WTC11 (cell line): ENCODE results near the gene PRR15L. TPM values are rescaled to one million over a fixed set of nuclear protein-coding genes. Genes with fewer than 3 reads are reported as not detected.

ENCODE experiments used
- ATAC-seq: fragments of 200-7000 bp; cut with Tn5 transposase; 2 replicates; pipeline ENCODE4 v1.10.0; 2021; ENCODE audit warnings: mild to moderate bottlenecking, moderate library complexity
- CTCF ChIA-PET: fragments of 300-600 bp; sonication (Branson Sonifier 250); formaldehyde crosslinking; loops from one replicate; lab custom pipeline; 2021; ENCODE audit warnings: antibody characterized with exemption; lab: Charles Lee
- POLR2A ChIA-PET: fragments of 350-600 bp; sonication (Branson Sonifier 250); formaldehyde crosslinking; loops from one replicate; lab custom pipeline; 2021; ENCODE audit warnings: antibody characterized with exemption; lab: Charles Lee
- DNase-seq: peaks from one replicate; pipeline ENCODE4 v3.0.0; 2021; ENCODE audit warnings: low spot score
- H3K27ac Mint-ChIP-seq: 2 replicates; pipeline ENCODE4 v1.8.0; 2021; ENCODE audit warnings: mixed read lengths
- H3K27me3 Mint-ChIP-seq: 2 replicates; pipeline ENCODE4 v1.8.0; 2021; ENCODE audit warnings: low read depth, mild to moderate bottlenecking, moderate library complexity, mixed read lengths
- H3K36me3 Mint-ChIP-seq: 2 replicates; pipeline ENCODE4 v1.8.0; 2021; ENCODE audit warnings: mixed read lengths
- H3K4me1 Mint-ChIP-seq: 2 replicates; pipeline ENCODE4 v1.8.0; 2022; ENCODE audit warnings: mixed read lengths
- H3K4me3 Mint-ChIP-seq: 2 replicates; pipeline ENCODE4 v1.8.0; 2021; ENCODE audit warnings: mild to moderate bottlenecking, moderate library complexity, mixed read lengths
- H3K9me3 Mint-ChIP-seq: 2 replicates; pipeline ENCODE4 v1.8.0; 2021; ENCODE audit warnings: mixed read lengths
- ARID4B ChIP-seq: sonication (generic); formaldehyde crosslinking; IDR thresholded peaks from 2 replicates; pipeline ENCODE4 v1.8.0; 2023; ENCODE audit warnings: missing genetic modification reagents, mild to moderate bottlenecking, borderline replicate concordance
- CDX4 ChIP-seq: fragments of 250-450 bp; sonication (Bioruptor Pico); IDR thresholded peaks from 2 replicates; pipeline ENCODE4 v1.9.0; 2021; ENCODE audit warnings: moderate library complexity, mild to moderate bottlenecking, inconsistent platforms, borderline replicate concordance
- CREB1 ChIP-seq: sonication (generic); formaldehyde crosslinking; IDR thresholded peaks from 2 replicates; pipeline ENCODE4 v1.8.0; 2023; ENCODE audit warnings: mild to moderate bottlenecking, missing genetic modification reagents
- E2F4 ChIP-seq: sonication (generic); formaldehyde crosslinking; IDR thresholded peaks from 2 replicates; pipeline ENCODE4 v1.8.1; 2022; ENCODE audit warnings: low read depth, mild to moderate bottlenecking, moderate library complexity, missing genetic modification reagents, borderline replicate concordance
- EMX1 ChIP-seq: fragments of 250-450 bp; sonication (Bioruptor Pico); IDR thresholded peaks from 2 replicates; pipeline ENCODE4 v1.8.0; 2021; ENCODE audit warnings: mild to moderate bottlenecking
- ERG ChIP-seq: fragments of 250-450 bp; sonication (Bioruptor Pico); IDR thresholded peaks from 2 replicates; pipeline ENCODE4 v1.8.0; 2021; ENCODE audit warnings: mild to moderate bottlenecking
- GTF2I ChIP-seq: fragments of 250-450 bp; sonication (Bioruptor Pico); conservative IDR thresholded peaks from 2 replicates; pipeline ENCODE4 v1.4.0; 2021; ENCODE audit warnings: mild to moderate bottlenecking
- MAX ChIP-seq: sonication (generic); formaldehyde crosslinking; IDR thresholded peaks from 2 replicates; pipeline ENCODE4 v1.8.0; 2022; ENCODE audit warnings: mild to moderate bottlenecking, missing genetic modification reagents
- NFATC4 ChIP-seq: fragments of 250-450 bp; sonication (Bioruptor Pico); IDR thresholded peaks from 2 replicates; pipeline ENCODE4 v1.9.0; 2021; ENCODE audit warnings: mild to moderate bottlenecking
- NR2C2 ChIP-seq: sonication (generic); formaldehyde crosslinking; IDR thresholded peaks from 2 replicates; pipeline ENCODE4 v1.8.0; 2022; ENCODE audit warnings: mild to moderate bottlenecking, missing genetic modification reagents
- PRRX2 ChIP-seq: fragments of 250-450 bp; sonication (Bioruptor Pico); IDR thresholded peaks from 2 replicates; pipeline ENCODE4 v1.8.0; 2021; ENCODE audit warnings: mild to moderate bottlenecking
- USF1 ChIP-seq: sonication (generic); formaldehyde crosslinking; IDR thresholded peaks from 2 replicates; pipeline ENCODE4 v1.8.0; 2022; ENCODE audit warnings: mild to moderate bottlenecking, missing genetic modification reagents
- USF2 ChIP-seq: sonication (generic); formaldehyde crosslinking; IDR thresholded peaks from 2 replicates; pipeline ENCODE4 v1.8.1; 2023; ENCODE audit warnings: mild to moderate bottlenecking, missing genetic modification reagents, moderate library complexity
- ZMAT4 ChIP-seq: fragments of 250-450 bp; sonication (Bioruptor Pico); IDR thresholded peaks from 2 replicates; pipeline ENCODE4 v1.9.0; 2021; ENCODE audit warnings: mild to moderate bottlenecking
- ZNF121 ChIP-seq: sonication (generic); formaldehyde crosslinking; IDR thresholded peaks from 2 replicates; pipeline ENCODE4 v1.8.0; 2023; ENCODE audit warnings: missing genetic modification reagents
- ZNF232 ChIP-seq: sonication (generic); formaldehyde crosslinking; IDR thresholded peaks from 2 replicates; pipeline ENCODE4 v1.8.0; 2022; ENCODE audit warnings: mild to moderate bottlenecking, missing genetic modification reagents
- ZNF281 ChIP-seq: sonication (generic); formaldehyde crosslinking; IDR thresholded peaks from 2 replicates; pipeline ENCODE4 v1.8.0; 2023; ENCODE audit warnings: mild to moderate bottlenecking, missing genetic modification reagents
- ZNF317 ChIP-seq: sonication (generic); formaldehyde crosslinking; IDR thresholded peaks from 2 replicates; pipeline ENCODE4 v1.8.1; 2023; ENCODE audit warnings: low read depth, mild to moderate bottlenecking, moderate library complexity, missing genetic modification reagents, borderline replicate concordance
- total RNA-seq: library from RNA; stranded (reverse); gene quantifications from 3 replicates; pipeline ENCODE4 v1.2.3, GENCODE V29; 2021

The PRR15L gene
- total RNA-seq, 1 experiment from 2014 or later: 0.59 TPM

GRCh38 chr17:47931848-47932247 lies 25.8 kb downstream of the PRR15L start:
- no peaks in the 10 kb centered on the region for H3K4me1 Mint-ChIP-seq
- no peak for TF ChIP-seq NR2C2 (CRISPR knock-in tag)
- TF ChIP-seq PRRX2: no peak
- TF ChIP-seq ZNF317 (CRISPR knock-in tag): no peak
- TF ChIP-seq NFATC4 (CRISPR knock-in tag): no peak
- no peak for TF ChIP-seq USF1
- no peak for TF ChIP-seq GTF2I (CRISPR knock-in tag)
- TF ChIP-seq EMX1 (CRISPR knock-in tag): no peak
- no peak for TF ChIP-seq USF2
- TF ChIP-seq MAX (CRISPR knock-in tag): no peak
- TF ChIP-seq ZNF121 (CRISPR knock-in tag): no peak
- no peak for TF ChIP-seq ERG (CRISPR knock-in tag)
- POLR2A ChIA-PET: no interaction called here
- peaks cover 2% of the 10 kb centered on the region; the same call in 1 of the 2 replicates for H3K36me3 Mint-ChIP-seq
- H3K9me3 Mint-ChIP-seq: no peaks in the 10 kb centered on the region
- no peak for ATAC-seq
- H3K27me3 Mint-ChIP-seq: no peaks in the 10 kb centered on the region; the same call in none of the 2 replicates
- no peak overlapping the region for H3K4me3 Mint-ChIP-seq
- CTCF ChIA-PET: interaction anchor here (0.6 to 1.9 kb wide), 3 partner anchors 15 to 94 kb away, joined by 3 to 6 read pairs (median 3); partner anchors contain the start of gene CDK5RAP3
- no peak overlapping the region for H3K27ac Mint-ChIP-seq
- no peak for DNase-seq

GRCh38 chr17:47929218-47930000 lies 28.3 kb downstream of the PRR15L start:
- H3K4me3 Mint-ChIP-seq: no peak overlapping the region
- H3K27ac Mint-ChIP-seq: no peak overlapping the region
- ATAC-seq (no peak), DNase-seq (no peak)
- peaks cover 10% of the 10 kb centered on the region for H3K36me3 Mint-ChIP-seq
- TF ChIP-seq E2F4: no peak
- H3K27me3 Mint-ChIP-seq: no peaks in the 10 kb centered on the region
- POLR2A ChIA-PET: interaction anchor here (0.9 to 1.5 kb wide), 3 partner anchors 8 to 98 kb away, joined by 3 read pairs; partner anchors contain the start of genes LRRC46, MRPL10 and PNPO
- H3K4me1 Mint-ChIP-seq: no peaks in the 10 kb centered on the region
- CTCF ChIA-PET: interaction anchor here (0.7 to 3.1 kb wide), 8 partner anchors 13 to 89 kb away, joined by 3 to 14 read pairs (median 4); partner anchors contain the start of genes CDK5RAP3 and SCRN2
- no peaks in the 10 kb centered on the region for H3K9me3 Mint-ChIP-seq

GRCh38 chr17:47928415-47928814 lies 29.3 kb downstream of the PRR15L start:
- peaks cover 14% of the 10 kb centered on the region for H3K36me3 Mint-ChIP-seq
- POLR2A ChIA-PET: interaction anchor here (1.5 kb wide), 1 partner anchor 13 kb away, joined by 3 read pairs; the partner anchor contains the start of gene PNPO
- no peaks in the 10 kb centered on the region for H3K9me3 Mint-ChIP-seq
- no peak for ATAC-seq
- no peaks in the 10 kb centered on the region for H3K4me1 Mint-ChIP-seq
- no peak overlapping the region for H3K27ac Mint-ChIP-seq
- CTCF ChIA-PET: interaction anchor here (0.7 to 3.1 kb wide), 5 partner anchors 22 to 108 kb away, joined by 3 to 14 read pairs (median 3); no protein-coding TSS in a partner anchor
- no peaks in the 10 kb centered on the region for H3K27me3 Mint-ChIP-seq
- no peak overlapping the region for H3K4me3 Mint-ChIP-seq
- no peak for DNase-seq
- no peak for TF ChIP-seq ZMAT4
- no peak for TF ChIP-seq CDX4
- TF ChIP-seq CREB1: no peak
- TF ChIP-seq ZNF232 (CRISPR knock-in tag): no peak
- TF ChIP-seq ZNF281 (CRISPR knock-in tag): no peak
- TF ChIP-seq ARID4B (CRISPR knock-in tag): no peak
